Liver (tissue), 3 donors: ENCODE measurements around the gene HSPA12B.

ENCODE experiments used
- MAX ChIP-seq: IDR thresholded peaks from 2 replicates; pipeline ENCODE4 v1.6.1; 2016; ENCODE audit warnings: antibody characterized with exemption
- RAD21 ChIP-seq, 2 donors: IDR thresholded peaks; 2 replicates each; pipeline ENCODE4 v1.6.1; 2016; ENCODE audit warnings: antibody characterized with exemption in 2 of 2, mild to moderate bottlenecking in 2 of 2
- REST ChIP-seq: IDR thresholded peaks from 2 replicates; pipeline ENCODE4 v1.6.1; 2016; ENCODE audit warnings: antibody characterized with exemption, mild to moderate bottlenecking
- SP1 ChIP-seq: IDR thresholded peaks from 2 replicates; pipeline ENCODE4 v1.6.1; 2018; ENCODE audit warnings: antibody characterized with exemption, mild to moderate bottlenecking
- TAF1 ChIP-seq: conservative IDR thresholded peaks from 2 replicates; pipeline ENCODE4 v1.6.1; 2016; ENCODE audit warnings: antibody characterized with exemption, mild to moderate bottlenecking
- TF ChIP-seq, protein P1 (sequence below): fragments of 150-350 bp; IDR thresholded peaks from 2 replicates; pipeline ENCODE4 v1.5.1; 2017; ENCODE audit warnings: improper control_type of control experiment, low read depth, low read length; ENCODE audit not compliant: missing input control
- donor health status: healthy.
- donor health status: healthy.

DNA sequence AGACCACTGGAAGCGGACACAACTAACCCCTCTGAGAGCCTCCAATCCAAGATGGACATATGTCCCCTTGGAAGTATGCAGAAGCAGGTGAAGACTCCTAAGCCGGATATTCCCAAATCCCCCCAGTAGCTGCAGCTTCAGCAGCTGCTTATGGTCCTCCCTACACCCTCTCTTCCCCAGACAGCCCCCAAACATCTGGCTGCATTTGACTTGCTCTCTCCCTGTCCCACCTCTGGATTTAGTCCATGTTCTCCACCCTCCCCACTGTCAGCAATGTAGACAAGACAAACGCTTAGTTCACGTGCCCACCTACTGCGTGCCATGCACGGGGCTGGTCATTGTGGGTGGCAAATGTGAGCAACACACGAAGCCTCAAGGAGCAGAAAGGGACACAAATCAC is 46.1 kb upstream of the HSPA12B start:
- TF ChIP-seq TAF1 (no peak), SP1 (no peak), MAX (no peak), RAD21 (IDR thresholded peaks at IDR 0.05) (no peak), REST (no peak)
- TF ChIP-seq, protein P1, sequence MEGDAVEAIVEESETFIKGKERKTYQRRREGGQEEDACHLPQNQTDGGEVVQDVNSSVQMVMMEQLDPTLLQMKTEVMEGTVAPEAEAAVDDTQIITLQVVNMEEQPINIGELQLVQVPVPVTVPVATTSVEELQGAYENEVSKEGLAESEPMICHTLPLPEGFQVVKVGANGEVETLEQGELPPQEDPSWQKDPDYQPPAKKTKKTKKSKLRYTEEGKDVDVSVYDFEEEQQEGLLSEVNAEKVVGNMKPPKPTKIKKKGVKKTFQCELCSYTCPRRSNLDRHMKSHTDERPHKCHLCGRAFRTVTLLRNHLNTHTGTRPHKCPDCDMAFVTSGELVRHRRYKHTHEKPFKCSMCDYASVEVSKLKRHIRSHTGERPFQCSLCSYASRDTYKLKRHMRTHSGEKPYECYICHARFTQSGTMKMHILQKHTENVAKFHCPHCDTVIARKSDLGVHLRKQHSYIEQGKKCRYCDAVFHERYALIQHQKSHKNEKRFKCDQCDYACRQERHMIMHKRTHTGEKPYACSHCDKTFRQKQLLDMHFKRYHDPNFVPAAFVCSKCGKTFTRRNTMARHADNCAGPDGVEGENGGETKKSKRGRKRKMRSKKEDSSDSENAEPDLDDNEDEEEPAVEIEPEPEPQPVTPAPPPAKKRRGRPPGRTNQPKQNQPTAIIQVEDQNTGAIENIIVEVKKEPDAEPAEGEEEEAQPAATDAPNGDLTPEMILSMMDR: no peak
